Endothelial cell of umbilical vein (primary cell): ENCODE data around the gene RAP1GAP2.
"Not testable (repeated sequence)": the region's sequence is repeated elsewhere in the genome, so short reads cannot be mapped to it uniquely, and the experiment has no call there.

Experiments used
- EZH2 ChIP-seq: IDR thresholded peaks from 2 replicates; pipeline ENCODE4 v1.6.1; 2012; ENCODE audit warnings: borderline replicate concordance, low read depth, mild to moderate bottlenecking, moderate library complexity, low read length, inconsistent platforms; ENCODE audit not compliant: severe bottlenecking
- FOS ChIP-seq: IDR thresholded peaks from 2 replicates; pipeline ENCODE4 v1.6.1; 2011; ENCODE audit warnings: mild to moderate bottlenecking, low read length, moderate library complexity, borderline replicate concordance; ENCODE audit not compliant: insufficient read depth
- JUN ChIP-seq: IDR thresholded peaks from 2 replicates; pipeline ENCODE4 v1.6.1; 2011; ENCODE audit warnings: borderline replicate concordance, low read depth; ENCODE audit not compliant: insufficient read length, insufficient read depth
- MYC ChIP-seq: IDR thresholded peaks from one replicate; pipeline ENCODE4 v1.6.1; 2011; ENCODE audit warnings: mild to moderate bottlenecking, low read depth, low read length
- POLR2A ChIP-seq: IDR thresholded peaks from 2 replicates; pipeline ENCODE4 v1.6.1; 2012; ENCODE audit warnings: low read depth, mild to moderate bottlenecking, control low read depth, low read length
- POLR2AphosphoS5 ChIP-seq: IDR thresholded peaks from 2 replicates; pipeline ENCODE4 v1.6.1; 2012; ENCODE audit warnings: low read depth, mild to moderate bottlenecking, control low read depth, low read length, moderate library complexity; ENCODE audit not compliant: insufficient read depth
- TF ChIP-seq, protein P1 (sequence below), 2 donors: IDR thresholded peaks; 1 replicate in 1 of 2; 2 replicates in 1 of 2; pipeline ENCODE4 v1.5.1; 2011; ENCODE audit warnings: low read length in 2 of 2, mild to moderate bottlenecking in 2 of 2, moderate library complexity in 2 of 2, control low read depth in 1 of 2, inconsistent platforms in 1 of 2, low read depth in 1 of 2; ENCODE audit not compliant: insufficient read depth in 1 of 2; ENCODE audit errors: extremely low read depth in 1 of 2
- TF ChIP-seq, protein P2 (sequence below): IDR thresholded peaks from 2 replicates; pipeline ENCODE4 v1.6.1; 2011; ENCODE audit not compliant: insufficient read depth, insufficient read length

DNA sequence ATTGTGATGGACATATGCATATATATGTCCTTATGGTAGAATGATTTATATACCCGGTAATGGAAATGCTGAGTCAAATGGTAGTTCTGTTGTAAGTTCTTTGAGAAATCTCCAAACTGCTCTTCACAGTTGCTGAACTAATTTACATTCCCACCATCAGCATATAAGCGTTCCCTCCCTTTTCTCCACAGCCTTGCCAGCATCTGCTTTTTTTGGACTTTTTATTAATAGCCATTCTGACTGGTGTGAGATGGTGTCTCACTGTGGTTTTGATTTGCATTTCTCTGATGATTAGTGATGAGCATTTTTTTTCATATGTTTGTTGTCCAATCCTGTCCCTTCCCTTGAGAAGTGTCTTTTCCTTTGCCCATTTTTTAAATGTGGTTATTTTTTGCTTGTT is 258.6 kb downstream of the RAP1GAP2 start:
- TF ChIP-seq, protein P1, sequence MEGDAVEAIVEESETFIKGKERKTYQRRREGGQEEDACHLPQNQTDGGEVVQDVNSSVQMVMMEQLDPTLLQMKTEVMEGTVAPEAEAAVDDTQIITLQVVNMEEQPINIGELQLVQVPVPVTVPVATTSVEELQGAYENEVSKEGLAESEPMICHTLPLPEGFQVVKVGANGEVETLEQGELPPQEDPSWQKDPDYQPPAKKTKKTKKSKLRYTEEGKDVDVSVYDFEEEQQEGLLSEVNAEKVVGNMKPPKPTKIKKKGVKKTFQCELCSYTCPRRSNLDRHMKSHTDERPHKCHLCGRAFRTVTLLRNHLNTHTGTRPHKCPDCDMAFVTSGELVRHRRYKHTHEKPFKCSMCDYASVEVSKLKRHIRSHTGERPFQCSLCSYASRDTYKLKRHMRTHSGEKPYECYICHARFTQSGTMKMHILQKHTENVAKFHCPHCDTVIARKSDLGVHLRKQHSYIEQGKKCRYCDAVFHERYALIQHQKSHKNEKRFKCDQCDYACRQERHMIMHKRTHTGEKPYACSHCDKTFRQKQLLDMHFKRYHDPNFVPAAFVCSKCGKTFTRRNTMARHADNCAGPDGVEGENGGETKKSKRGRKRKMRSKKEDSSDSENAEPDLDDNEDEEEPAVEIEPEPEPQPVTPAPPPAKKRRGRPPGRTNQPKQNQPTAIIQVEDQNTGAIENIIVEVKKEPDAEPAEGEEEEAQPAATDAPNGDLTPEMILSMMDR (IDR thresholded peaks at IDR 0.05; ENCODE audit: extremely low read depth in 1 of 2, insufficient read depth in 1 of 2, low read depth in 1 of 2, low read length in 2 of 2) = not testable (repeated sequence)
- TF ChIP-seq FOS, EZH2, POLR2A, POLR2AphosphoS5, JUN, MYC: not testable (repeated sequence)
- TF ChIP-seq, protein P2, sequence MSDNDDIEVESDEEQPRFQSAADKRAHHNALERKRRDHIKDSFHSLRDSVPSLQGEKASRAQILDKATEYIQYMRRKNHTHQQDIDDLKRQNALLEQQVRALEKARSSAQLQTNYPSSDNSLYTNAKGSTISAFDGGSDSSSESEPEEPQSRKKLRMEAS = not testable (repeated sequence)
